ENCODE results near the gene HDAC4.

- no peak for TF ChIP-seq CTCF (IDR thresholded peaks at IDR 0.05; ENCODE audit: poor library complexity)
- TF ChIP-seq EZH2phosphoT487 (IDR thresholded peaks at IDR 0.05; ENCODE audit: low read depth, severe bottlenecking, unreplicated experiment), result no peak
Observed at GRCh38 chr2:239145601-239146000, 255.2 kb downstream of the HDAC4 start.
